OCI-LY7 (cell line): ENCODE data around the gene PCNT. TPM values are rescaled to one million over a fixed set of nuclear protein-coding genes. Genes with fewer than 3 reads are reported as not detected.

Source experiments
- BruUV-seq: library from RNA; stranded (reverse); fragments of 400-500 nt; replicated peaks from 2 replicates; lab custom pipeline; 2021; lab: Mats Ljungman, UMichigan
- CTCF ChIA-PET: fragments of 300-600 bp; sonication (Branson Sonifier 250); formaldehyde crosslinking; loops from one replicate; lab custom pipeline; 2022; ENCODE audit warnings: antibody characterized with exemption; ENCODE audit not compliant: unreplicated experiment; lab: Charles Lee
- POLR2A ChIA-PET: fragments of 300-600 bp; sonication (Branson Sonifier 250); formaldehyde crosslinking; loops from one replicate; lab custom pipeline; 2022; ENCODE audit warnings: antibody characterized with exemption; lab: Charles Lee
- DNase-seq: peaks from one replicate; pipeline ENCODE4 v3.0.0-alpha.2; 2015; ENCODE audit warnings: low spot score
- H2AFZ ChIP-seq: fragments of 200-600 bp; sonication (generic), shearing (Covaris generic); 2 replicates; pipeline ENCODE4 v1.6.1; 2014; ENCODE audit warnings: mild to moderate bottlenecking, antibody characterized with exemption, low read length, moderate library complexity
- H3K27ac ChIP-seq: fragments of 200-600 bp; sonication (generic); 2 replicates; pipeline ENCODE4 v1.5.1; 2014; ENCODE audit warnings: mixed run types, low read depth, mild to moderate bottlenecking, moderate library complexity, low read length, inconsistent platforms; ENCODE audit not compliant: poor library complexity, severe bottlenecking
- H3K36me3 ChIP-seq: fragments of 200-600 bp; sonication (generic); 2 replicates; pipeline ENCODE4 v1.6.1; 2014; ENCODE audit warnings: mild to moderate bottlenecking, antibody characterized with exemption, low read length, moderate library complexity, mixed read lengths; ENCODE audit not compliant: insufficient read depth
- H3K4me1 ChIP-seq: fragments of 200-600 bp; sonication (generic); 2 replicates; pipeline ENCODE4 v1.5.1; 2014; ENCODE audit warnings: mild to moderate bottlenecking, low read length; ENCODE audit not compliant: insufficient read depth, poor library complexity, severe bottlenecking
- H3K4me2 ChIP-seq: fragments of 200-600 bp; sonication (generic); 2 replicates; pipeline ENCODE4 v1.6.1; 2014; ENCODE audit warnings: mild to moderate bottlenecking, low read length
- H3K4me3 ChIP-seq: fragments of 200-600 bp; sonication (generic); 2 replicates; pipeline ENCODE4 v1.5.1; 2014; ENCODE audit warnings: mild to moderate bottlenecking, low read depth, low read length; ENCODE audit not compliant: poor library complexity, severe bottlenecking
- H3K79me2 ChIP-seq: fragments of 200-600 bp; sonication (generic); 2 replicates; pipeline ENCODE4 v1.6.1; 2016; ENCODE audit warnings: low read depth, mild to moderate bottlenecking, low read length, moderate library complexity, mixed read lengths; ENCODE audit not compliant: insufficient read depth
- H3K9me2 ChIP-seq: fragments of 200-600 bp; sonication (generic); 2 replicates; pipeline ENCODE4 v1.6.1; 2016; ENCODE audit warnings: mild to moderate bottlenecking, low read length, mixed read lengths; ENCODE audit not compliant: insufficient read depth
- H3K9me3 ChIP-seq: fragments of 200-600 bp; sonication (generic); 2 replicates; pipeline ENCODE4 v1.6.1; 2014; ENCODE audit warnings: mild to moderate bottlenecking, mixed run types, low read length, mixed read lengths
- H4K20me1 ChIP-seq: fragments of 200-600 bp; sonication (generic); 2 replicates; pipeline ENCODE4 v1.6.1; 2014; ENCODE audit warnings: mild to moderate bottlenecking, antibody characterized with exemption, low read length, moderate library complexity, mixed read lengths; ENCODE audit not compliant: insufficient read depth
- EZH2phosphoT487 ChIP-seq: fragments of 200-600 bp; sonication (generic); IDR thresholded peaks from 2 replicates; pipeline ENCODE4 v1.6.1; 2018; ENCODE audit warnings: low read depth, borderline replicate concordance, mild to moderate bottlenecking, mixed run types, antibody characterized with exemption, low read length, moderate library complexity, mixed read lengths
- intact Hi-C: fragments of 100-400 bp; cut with micrococcal nuclease; formaldehyde crosslinking; loops from one replicate; pipeline ENCODE4 v1.10.0; 2022; ENCODE audit not compliant: unreplicated experiment
- total RNA-seq, 2 experiments: library from RNA; depleted of rRNA in 1 of 2; stranded (reverse); fragments of >200 nt in 1 of 2; shearing (Covaris generic) in 1 of 2; gene quantifications; 2 replicates each; pipeline ENCODE4 v1.2.3, GENCODE V29; 2014 to 2022
- TF ChIP-seq, protein P1 (sequence below): fragments of 200-600 bp; sonication (generic); conservative IDR thresholded peaks from 2 replicates; pipeline ENCODE4 v1.5.1; 2014; ENCODE audit warnings: mild to moderate bottlenecking, antibody characterized with exemption, low read length, moderate library complexity, mixed read lengths

The PCNT gene
- total RNA-seq, 2 experiments from 2014 or later, result 48.4 to 84.1 TPM

DNA sequence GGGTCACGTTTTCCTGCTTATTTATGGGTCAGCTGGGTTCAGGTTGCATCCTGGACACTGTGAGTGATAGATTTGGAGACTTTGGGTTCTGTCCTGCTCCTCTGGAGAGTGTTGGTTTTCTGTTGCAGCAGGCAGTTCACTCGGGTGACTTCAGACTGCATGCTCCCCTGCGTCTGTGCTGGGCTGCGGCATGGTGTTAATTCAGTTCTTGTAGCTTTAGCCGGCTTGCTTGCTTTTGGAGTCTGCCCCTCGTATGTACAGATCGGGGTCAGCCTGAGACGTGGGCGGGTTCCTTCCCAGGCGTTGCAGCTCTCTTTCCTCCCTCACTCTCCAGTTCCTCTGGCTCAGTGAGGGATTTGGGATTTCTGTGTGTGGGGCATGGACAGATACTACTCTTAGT, 38.0 kb downstream of the PCNT start:
- peaks cover 91% of the 10 kb centered on the region for H3K36me3 ChIP-seq

DNA sequence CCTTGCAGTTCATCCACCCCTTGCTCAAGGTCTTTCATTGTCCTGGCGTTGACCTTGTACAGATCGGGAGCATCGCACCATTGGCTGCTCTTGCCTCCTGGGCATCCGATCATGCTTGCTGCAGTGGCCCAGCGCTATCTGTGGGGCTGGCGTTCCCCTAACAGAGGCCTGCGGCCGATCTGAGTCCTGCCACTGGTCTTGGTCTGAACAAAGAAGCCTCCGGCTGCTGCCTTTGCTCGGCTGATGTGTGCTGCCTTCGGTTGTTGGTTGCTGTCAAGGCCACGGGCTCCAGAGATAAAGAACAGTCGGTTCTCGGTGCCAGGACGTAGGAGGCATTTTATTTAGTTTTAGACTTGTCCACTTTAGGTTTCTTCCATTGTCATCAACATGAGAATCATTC, 39.0 kb downstream of the PCNT start:
- H3K4me1 ChIP-seq, result peaks cover 6% of the 10 kb centered on the region
- H4K20me1 ChIP-seq, result no peaks in the 10 kb centered on the region
- ChIA-PET CTCF (no interaction called here), POLR2A (no interaction called here)
- H3K4me3 ChIP-seq, result no peak overlapping the region
- no peak overlapping the region for H3K4me2 ChIP-seq
- intact Hi-C loops, result no loop called here
- no peaks in the 10 kb centered on the region for H3K9me2 ChIP-seq
- no peak for DNase-seq
- no peak overlapping the region for H2AFZ ChIP-seq
- TF ChIP-seq EZH2phosphoT487, result no peak
- TF ChIP-seq, protein P1, sequence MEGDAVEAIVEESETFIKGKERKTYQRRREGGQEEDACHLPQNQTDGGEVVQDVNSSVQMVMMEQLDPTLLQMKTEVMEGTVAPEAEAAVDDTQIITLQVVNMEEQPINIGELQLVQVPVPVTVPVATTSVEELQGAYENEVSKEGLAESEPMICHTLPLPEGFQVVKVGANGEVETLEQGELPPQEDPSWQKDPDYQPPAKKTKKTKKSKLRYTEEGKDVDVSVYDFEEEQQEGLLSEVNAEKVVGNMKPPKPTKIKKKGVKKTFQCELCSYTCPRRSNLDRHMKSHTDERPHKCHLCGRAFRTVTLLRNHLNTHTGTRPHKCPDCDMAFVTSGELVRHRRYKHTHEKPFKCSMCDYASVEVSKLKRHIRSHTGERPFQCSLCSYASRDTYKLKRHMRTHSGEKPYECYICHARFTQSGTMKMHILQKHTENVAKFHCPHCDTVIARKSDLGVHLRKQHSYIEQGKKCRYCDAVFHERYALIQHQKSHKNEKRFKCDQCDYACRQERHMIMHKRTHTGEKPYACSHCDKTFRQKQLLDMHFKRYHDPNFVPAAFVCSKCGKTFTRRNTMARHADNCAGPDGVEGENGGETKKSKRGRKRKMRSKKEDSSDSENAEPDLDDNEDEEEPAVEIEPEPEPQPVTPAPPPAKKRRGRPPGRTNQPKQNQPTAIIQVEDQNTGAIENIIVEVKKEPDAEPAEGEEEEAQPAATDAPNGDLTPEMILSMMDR, result no peak
- H3K27ac ChIP-seq, result no peak overlapping the region
- H3K79me2 ChIP-seq, result no peaks in the 10 kb centered on the region
- H3K9me3 ChIP-seq, result no peaks in the 10 kb centered on the region
- BruUV-seq, result no TSS peak
- peaks cover 96% of the 10 kb centered on the region for H3K36me3 ChIP-seq

More for the DNA sequence above, 38.0 kb downstream of the PCNT start:
- H2AFZ ChIP-seq, result no peak overlapping the region
- no peak overlapping the region for H3K4me3 ChIP-seq
- no TSS peak for BruUV-seq
- no peak for DNase-seq
- TF ChIP-seq, protein P1, result no peak
- TF ChIP-seq EZH2phosphoT487, result no peak
- H3K4me1 ChIP-seq, result peaks cover 16% of the 10 kb centered on the region
- H3K9me2 ChIP-seq, result no peaks in the 10 kb centered on the region
- H3K9me3 ChIP-seq, result no peaks in the 10 kb centered on the region
- H3K4me2 ChIP-seq, result no peak overlapping the region
- H4K20me1 ChIP-seq, result no peaks in the 10 kb centered on the region
- ChIA-PET POLR2A (no interaction called here), CTCF (no interaction called here)
- H3K27ac ChIP-seq, result no peak overlapping the region
- H3K79me2 ChIP-seq, result no peaks in the 10 kb centered on the region
- intact Hi-C loops, result no loop called here

GRCh38 chr21:46363698-46364097, 39.7 kb downstream of the PCNT start:
- Histone ChIP-seq H3K9me2 (no peaks in the 10 kb centered on the region), H3K4me3 (no peak overlapping the region), H3K4me1 (no peaks in the 10 kb centered on the region), H3K9me3 (no peaks in the 10 kb centered on the region), H4K20me1 (no peaks in the 10 kb centered on the region), H3K27ac (no peak overlapping the region), H2AFZ (no peak overlapping the region), H3K4me2 (no peak overlapping the region), H3K36me3 (peaks cover 95% of the 10 kb centered on the region), H3K79me2 (peaks cover 4% of the 10 kb centered on the region; the same call in 1 of the 2 replicates)
- BruUV-seq, result no TSS peak
- TF ChIP-seq, protein P1, result no peak
- TF ChIP-seq EZH2phosphoT487, result no peak
- intact Hi-C loops, result no loop called here
- CTCF ChIA-PET, result no interaction called here
- no peak for DNase-seq
- POLR2A ChIA-PET, result interaction anchor here (0.6 to 0.8 kb wide), 2 partner anchors 165 to 1394 kb away, joined by 4 to 5 read pairs; no protein-coding TSS in a partner anchor
